HG02885 (cell line): ENCODE measurements around the gene DLGAP4.

Experiments
- ATAC-seq: cut with Tn5 transposase; IDR thresholded peaks from one replicate; pipeline ENCODE4 v1.9.1; 2021; ENCODE audit warnings: mild to moderate bottlenecking; ENCODE audit not compliant: unreplicated experiment, poor library complexity

DLGAP4 gene

DNA sequence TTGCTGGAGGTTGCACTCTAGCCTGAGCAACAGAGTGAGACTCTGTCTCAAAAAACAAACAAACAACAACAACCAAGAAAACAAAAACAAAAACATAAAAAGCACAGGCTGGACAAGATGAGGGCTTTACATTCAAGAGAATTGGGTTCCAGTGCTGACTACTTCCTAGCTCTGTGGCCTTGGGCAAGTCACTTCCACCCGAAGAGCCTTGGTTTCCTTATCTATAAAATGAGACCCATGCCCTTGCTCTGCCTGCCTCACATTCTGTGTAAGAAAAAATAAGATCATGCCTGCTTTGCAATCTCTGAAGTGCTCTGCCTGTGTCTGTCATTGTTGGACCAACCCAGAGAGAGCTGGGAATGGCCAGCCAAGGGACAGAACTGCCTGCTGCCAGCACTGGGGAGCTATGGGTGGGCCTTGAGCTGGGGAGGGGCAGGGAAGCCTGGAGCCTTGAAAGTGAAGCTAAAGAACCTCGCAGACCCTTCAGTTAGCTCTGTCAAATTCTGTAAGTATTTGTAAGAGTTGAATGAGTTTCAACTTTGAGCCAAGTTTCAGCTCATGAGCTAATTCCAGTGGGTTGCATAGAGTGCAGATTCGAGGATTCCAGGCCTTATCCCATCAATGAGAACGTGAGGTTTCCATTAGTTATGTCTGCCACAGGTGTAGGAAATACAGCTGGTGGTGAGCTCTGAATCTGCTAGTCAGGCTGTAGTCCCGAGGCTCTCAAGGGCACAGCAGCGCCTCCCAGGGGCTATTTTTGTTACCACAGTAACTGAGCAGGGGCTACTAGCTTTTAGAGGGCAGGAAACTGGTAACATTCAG, 93.2 kb downstream of the DLGAP4 start:
- ATAC-seq: no peak

DNA sequence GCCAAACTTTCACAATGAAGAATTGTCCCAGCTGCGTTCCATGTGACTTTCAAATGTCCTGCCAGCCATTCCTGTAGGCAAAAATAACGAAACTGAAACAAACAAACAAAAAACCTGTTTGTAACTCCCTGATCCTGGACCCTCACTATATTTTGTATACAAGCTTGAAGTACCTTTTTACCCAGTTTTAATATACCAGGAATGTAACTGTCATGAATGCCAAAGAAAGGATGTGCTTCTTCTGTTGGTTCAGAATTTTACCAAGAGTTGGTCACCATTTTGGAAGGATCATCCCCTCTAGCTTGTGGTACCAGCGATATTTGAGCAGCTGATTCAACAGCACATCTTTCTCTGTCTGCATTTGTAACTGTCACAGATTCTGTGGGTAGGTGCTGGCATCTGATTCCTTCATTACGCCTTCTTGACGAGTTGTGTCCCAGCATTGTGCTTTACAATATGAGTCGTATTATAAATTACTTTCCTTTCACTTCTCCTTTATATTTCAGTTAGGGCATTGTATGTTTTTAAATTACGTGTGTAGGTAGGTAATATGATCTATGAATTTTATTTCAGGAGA, 93.9 kb downstream of the DLGAP4 start:
- no peak for ATAC-seq

- no peak for ATAC-seq
Observed at GRCh38 chr20:36400909-36401735, 95.0 kb downstream of the DLGAP4 start.

DNA sequence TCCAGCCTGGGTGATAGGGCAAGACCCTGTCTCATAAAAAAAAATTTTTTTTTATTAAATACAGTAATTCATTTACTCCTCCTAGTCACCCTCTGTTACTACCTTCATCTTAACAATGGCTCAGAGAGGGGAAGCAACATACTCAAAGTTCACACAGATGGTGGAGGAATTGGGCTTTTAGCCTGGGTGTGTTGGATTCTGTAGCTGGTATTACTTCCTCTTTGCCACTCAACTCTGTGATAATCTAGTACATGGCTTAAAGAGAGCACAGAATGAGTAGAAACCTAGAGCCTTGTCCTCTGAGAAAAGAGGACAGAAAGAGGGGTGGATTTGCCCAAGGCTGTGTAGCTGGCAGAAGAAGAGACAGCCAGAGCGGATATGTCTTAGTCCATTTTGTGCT, 96.6 kb downstream of the DLGAP4 start:
- no peak for ATAC-seq

GRCh38 chr20:36404435-36404978, 98.4 kb downstream of the DLGAP4 start:
- no peak for ATAC-seq

DNA sequence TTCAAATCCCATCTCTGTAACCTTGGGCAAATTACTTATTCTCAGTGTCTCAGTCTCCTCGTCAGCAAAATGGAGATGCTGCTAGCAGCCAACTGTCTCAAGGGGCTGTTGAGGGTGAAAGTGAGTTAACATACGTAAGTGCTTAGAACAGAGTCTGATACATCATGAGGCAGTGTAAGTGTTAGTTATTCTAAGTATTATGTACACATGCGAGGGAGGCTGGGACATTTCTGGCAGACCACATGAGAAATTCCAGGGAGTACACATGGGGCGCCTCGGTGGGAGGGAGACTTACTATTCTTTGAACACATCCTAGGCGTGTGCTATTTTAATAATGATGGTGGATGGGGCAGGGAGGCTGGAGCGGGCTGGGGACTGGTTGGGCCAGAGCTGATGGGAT, 99.1 kb downstream of the DLGAP4 start:
- ATAC-seq: no peak

DNA sequence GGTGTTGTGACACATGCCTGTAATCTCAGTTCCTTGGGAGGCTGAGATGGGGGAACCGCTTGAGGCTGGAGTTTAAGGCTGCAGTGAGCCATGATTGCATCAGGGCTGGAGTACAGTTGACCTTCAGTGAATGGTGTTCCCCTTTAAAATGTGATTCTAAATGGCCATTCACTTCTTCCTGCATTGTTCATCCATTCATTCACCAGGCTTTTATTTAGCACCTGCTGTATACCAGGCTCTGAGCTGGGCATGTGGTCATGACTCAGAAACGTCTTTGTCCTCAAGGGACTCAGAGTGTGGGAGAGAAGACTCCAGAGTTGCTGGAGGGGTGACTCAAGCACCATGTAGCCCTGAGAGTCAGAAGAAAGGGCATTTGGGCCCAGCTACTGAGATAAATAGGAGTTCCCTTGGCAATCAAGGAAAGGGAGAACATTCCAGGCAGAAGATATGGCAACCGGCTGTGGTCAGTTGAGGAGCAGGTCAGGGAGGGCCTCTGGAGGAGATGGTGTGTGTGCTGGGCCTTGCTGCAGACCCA, 101.1 kb downstream of the DLGAP4 start:
- ATAC-seq: no peak

DNA sequence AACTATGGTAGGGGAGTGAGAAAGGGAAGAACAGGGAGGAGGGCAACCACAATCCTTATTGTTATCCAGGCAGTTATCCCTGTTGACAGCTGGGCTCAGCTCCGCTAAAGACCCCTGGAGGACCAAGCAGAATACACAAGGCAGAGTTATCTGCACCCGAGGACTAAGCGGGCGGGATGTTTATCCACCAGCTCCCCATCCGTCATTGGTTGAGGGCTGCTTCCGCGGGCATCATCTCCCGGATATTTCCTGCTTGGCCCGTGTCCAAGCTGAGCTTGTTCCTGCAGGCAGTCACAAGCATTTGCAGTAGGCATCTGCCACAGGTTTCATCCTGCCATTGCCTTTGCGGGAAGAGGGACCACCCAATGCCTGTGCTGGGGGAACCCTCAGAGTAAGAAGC, 102.1 kb downstream of the DLGAP4 start:
- no peak for ATAC-seq

DNA sequence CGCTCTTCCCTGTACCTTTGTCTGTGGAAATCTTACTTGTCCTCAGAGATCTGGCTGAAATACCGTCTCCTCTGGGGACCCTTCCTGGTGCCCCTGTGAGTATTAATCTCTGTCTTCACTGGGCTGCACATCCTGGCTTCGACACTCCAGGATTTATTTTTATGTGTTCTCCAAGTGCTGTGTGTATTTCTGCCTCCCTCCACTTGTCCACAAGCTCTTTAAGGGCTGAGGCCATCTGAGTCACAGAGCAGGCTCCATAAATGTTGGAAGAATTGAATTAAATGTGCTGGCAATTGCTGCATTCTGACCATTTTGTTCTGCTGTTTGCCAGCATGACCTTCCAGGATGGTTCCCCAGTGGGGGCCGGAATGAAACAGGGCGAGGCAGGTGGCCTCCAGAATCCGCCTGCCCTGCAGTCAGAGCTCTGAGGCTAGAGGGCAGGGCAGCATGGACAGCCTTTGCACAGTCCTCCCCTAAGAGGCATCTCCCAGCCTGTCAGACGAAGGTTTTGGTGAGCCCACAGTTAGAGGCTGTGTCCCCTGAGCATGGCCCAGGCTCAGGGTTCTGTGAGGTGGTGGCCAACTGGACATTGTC, 105.8 kb downstream of the DLGAP4 start:
- no peak for ATAC-seq

- ATAC-seq: no peak
Observed at GRCh38 chr20:36415475-36416002, 109.4 kb downstream of the DLGAP4 start.

GRCh38 chr20:36418711-36419110, 112.6 kb downstream of the DLGAP4 start:
- no peak for ATAC-seq

- ATAC-seq: no peak
Observed at GRCh38 chr20:36421641-36422040, 115.5 kb downstream of the DLGAP4 start.

DNA sequence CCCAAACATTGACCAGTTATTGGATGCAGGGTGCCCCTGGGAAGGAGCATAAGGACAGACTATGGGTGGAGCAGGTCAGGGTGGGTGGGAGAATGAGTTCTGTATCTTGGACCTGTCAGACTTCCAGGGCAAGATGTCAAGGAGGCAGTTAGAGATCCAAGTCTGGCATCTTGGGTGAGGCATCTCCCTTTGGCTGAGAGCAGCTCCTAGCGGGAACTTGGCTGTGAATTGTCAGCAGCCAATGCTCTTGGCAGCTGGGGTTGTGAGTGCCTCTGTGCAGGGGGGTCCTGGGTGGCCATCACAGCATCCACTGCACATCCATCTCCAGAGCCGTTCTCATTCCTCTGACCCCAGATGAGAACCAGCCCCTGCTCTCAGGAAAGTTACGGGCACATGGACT, 118.2 kb downstream of the DLGAP4 start:
- ATAC-seq: no peak

DNA sequence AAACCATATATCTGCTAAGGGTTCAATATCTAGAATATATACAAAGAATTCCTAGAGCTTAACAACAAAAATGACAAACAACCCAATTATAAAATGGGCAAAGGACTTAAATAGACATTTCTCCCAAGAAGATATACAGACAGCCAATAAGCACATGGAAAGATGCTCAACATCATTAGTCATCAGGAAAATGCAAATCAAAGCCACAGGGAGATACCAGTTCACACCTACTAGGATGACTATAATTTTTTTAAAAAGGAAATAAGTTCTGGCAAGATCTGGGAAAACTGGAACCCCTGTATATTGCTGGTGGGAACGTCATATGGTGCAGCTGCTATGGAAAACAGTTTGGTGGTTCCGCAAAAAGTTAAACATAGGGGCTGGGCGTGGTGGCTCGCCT, 119.0 kb downstream of the DLGAP4 start:
- ATAC-seq: no peak

- no peak for ATAC-seq
Observed at GRCh38 chr20:36431604-36432003, 125.5 kb downstream of the DLGAP4 start.

- ATAC-seq: no peak
Observed at GRCh38 chr20:36432096-36432495, 126.0 kb downstream of the DLGAP4 start.

DNA sequence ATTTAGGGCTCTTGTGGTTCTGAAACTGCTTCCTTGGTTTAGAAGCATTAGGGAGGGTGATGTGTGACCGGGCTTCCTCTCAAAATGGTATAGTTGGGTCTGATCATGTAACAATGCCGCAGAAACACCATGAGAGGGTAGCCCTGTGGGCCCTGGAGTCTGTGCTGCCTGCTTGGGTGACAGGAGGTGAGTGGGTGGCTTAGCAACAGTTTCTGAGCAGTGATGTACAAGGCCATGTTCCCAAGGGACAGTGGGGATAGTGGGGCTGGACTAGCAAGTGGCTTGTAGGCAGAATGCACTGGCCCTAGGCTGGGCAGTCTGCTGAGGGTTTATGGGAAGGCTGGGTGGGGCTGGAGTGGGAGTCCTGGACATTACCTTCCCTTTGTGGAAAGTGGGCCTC, 128.2 kb downstream of the DLGAP4 start:
- ATAC-seq: no peak

DNA sequence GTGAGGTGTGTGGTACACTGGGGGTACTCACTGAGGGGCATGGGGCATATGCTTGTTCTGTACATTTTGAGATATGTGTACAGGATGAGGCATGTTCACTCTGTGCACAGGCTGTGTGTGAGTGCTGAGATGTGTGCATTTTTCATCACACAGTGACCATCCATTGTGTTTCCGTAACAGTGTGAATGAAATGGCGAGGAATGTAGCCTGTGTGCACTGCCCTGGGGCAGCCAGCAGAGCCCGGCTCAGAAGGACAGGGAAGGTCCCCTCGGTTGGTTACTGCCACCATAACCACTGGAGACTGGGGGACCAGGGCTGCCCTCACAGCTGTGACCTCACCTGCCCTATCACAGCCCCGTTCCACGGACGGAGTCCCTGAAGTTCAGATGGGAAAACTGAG, 129.0 kb downstream of the DLGAP4 start:
- no peak for ATAC-seq

- no peak for ATAC-seq
Observed at GRCh38 chr20:36435592-36436541, 129.7 kb downstream of the DLGAP4 start.
